HAP-1 (cell line): ENCODE data around the gene CAPN9.
"Not testable (repeated sequence)": the region's sequence is repeated elsewhere in the genome, so short reads cannot be mapped to it uniquely, and the experiment has no call there.

Experiments used
- DNase-seq, 2 experiments: peaks; one replicate each; pipeline ENCODE4 v3.0.0-alpha.2; 2016 to 2020; ENCODE audit warnings: low spot score in 2 of 2
- H3K27me3 ChIP-seq: fragments of 250-450 bp; sonication (Bioruptor Pico); 2 replicates; pipeline ENCODE4 v1.5.1; 2020; ENCODE audit warnings: low read depth, mild to moderate bottlenecking, moderate library complexity
- H3K36me3 ChIP-seq: fragments of 250-450 bp; sonication (Bioruptor Pico); replicated peaks from 2 replicates; pipeline ENCODE4 v1.5.1; 2020; ENCODE audit warnings: mild to moderate bottlenecking
- H3K4me1 ChIP-seq: fragments of 250-450 bp; sonication (Bioruptor Pico); 2 replicates; pipeline ENCODE4 v1.5.1; 2020; ENCODE audit warnings: mild to moderate bottlenecking
- H3K4me3 ChIP-seq: fragments of 250-450 bp; sonication (Bioruptor Pico); 2 replicates; pipeline ENCODE4 v1.5.1; 2020; ENCODE audit warnings: mild to moderate bottlenecking, moderate library complexity
- H3K9me3 ChIP-seq: fragments of 250-450 bp; sonication (Bioruptor Pico); 2 replicates; pipeline ENCODE4 v1.5.1; 2020; ENCODE audit warnings: mild to moderate bottlenecking, moderate library complexity
- in situ Hi-C: fragments of 300-500 bp; cut with MboI; formaldehyde crosslinking; loops from 3 replicates; pipeline ENCODE4 v1.14.3; 2020; ENCODE audit warnings: low sequenced_read_pairs, inconsistent platforms, mixed read lengths

CAPN9 gene

DNA sequence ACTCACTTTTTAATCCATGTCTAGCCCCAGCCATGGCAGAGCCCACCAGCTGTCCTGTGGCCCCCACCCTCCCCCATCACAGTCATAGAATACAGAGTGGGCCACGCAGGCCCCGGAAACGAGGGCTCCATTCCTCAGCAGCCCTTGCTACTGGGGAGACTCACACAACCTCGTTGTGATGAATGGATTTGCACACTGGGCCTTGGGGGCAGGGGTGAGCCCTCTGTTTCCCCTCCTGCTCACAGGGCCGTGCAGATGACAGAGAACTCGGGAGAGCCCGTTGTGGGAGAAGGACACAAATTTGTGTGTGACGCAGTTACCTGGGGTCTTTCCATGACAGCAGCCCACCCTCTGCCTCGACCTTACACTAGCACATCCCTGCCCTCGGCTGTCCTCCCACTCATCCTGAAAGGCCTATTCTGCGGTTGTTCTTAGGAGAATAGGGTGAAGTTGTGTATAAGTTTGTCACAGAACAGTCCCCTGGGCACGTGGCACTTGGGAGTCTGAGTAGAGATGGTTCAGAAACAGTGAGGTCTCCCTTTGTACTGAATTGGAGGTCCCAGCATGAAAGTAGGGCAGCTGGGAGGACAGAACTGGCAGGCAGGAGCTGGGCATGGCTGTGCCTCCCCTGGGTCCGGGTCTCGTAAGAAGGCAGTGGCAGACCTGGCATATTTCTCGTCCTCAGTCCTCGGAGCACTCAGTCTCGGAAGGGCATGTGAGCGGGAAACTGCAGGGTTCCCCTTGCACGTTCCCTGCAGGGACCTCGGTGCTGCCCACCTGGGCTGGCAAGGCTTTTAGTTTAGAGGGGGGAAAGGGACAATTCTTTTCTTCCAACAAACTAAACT lies 40.1 kb upstream of the CAPN9 start:
- no peaks in the 10 kb centered on the region for H3K9me3 ChIP-seq
- no peaks in the 10 kb centered on the region for H3K4me1 ChIP-seq
- in situ Hi-C loops = no loop called here
- DNase-seq = no peak
- no peaks in the 10 kb centered on the region for H3K27me3 ChIP-seq
- no peak overlapping the region for H3K4me3 ChIP-seq
- no peaks in the 10 kb centered on the region for H3K36me3 ChIP-seq

GRCh38 chr1:230707732-230708630 lies 39.2 kb upstream of the CAPN9 start:
- DNase-seq = no peak
- in situ Hi-C loops = no loop called here

GRCh38 chr1:230708631-230709580 lies 38.3 kb upstream of the CAPN9 start:
- DNase-seq = peak in 1 of 2 experiments; percentile 27
- no peaks in the 10 kb centered on the region for H3K36me3 ChIP-seq
- no peaks in the 10 kb centered on the region for H3K4me1 ChIP-seq
- H3K27me3 ChIP-seq = no peaks in the 10 kb centered on the region
- no peaks in the 10 kb centered on the region for H3K9me3 ChIP-seq
- H3K4me3 ChIP-seq = no peak overlapping the region
- in situ Hi-C loops = no loop called here

More at GRCh38 chr1:230707732-230708630, 39.2 kb upstream of the CAPN9 start:
- Histone ChIP-seq H3K36me3 (no peaks in the 10 kb centered on the region), H3K4me3 (no peak overlapping the region), H3K4me1 (no peaks in the 10 kb centered on the region), H3K9me3 (no peaks in the 10 kb centered on the region), H3K27me3 (no peaks in the 10 kb centered on the region)

DNA sequence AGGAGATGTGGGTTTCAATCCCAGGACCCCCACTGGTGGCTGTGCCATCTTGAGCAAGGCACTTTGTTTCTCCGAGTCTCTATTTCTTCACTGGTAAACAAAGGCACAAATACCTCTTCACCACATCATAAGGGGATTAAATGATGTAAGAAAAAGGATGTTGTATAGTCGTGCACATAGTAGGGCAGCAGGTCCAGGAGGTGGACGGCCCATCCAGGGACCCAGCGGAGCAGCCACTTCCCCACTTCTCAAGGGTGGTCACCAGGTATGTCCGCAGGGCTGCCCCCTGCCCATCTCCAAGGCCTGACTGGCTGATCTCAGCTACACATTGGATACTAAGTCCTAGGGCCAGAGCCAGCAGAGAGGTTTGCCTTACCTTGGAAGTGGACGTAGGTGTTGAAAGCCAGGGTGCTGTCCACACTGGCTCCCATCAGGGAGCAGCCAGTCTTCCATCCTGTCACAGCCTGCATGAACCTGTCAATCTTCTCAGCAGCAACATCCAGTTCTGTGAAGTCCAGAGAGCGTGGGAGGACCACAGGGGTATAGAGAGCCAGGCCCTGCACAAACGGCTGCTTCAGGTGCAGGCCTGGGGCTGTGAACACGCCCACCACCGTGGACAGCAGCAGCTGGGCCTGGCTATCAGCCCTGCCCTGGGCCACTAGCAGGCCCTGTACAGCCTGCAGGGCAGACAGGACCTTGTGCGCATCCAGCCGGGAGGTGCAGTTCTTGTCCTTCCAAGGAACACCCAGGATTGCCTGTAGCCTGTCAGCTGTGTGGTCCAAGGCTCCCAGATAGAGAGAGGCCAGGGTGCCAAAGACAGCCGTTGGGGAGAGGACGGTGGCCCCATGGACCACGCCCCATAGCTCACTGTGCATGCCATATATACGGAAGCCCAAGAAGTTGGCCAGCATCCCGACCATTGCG lies 37.3 kb upstream of the CAPN9 start:
- Histone ChIP-seq H3K4me1 (no peaks in the 10 kb centered on the region), H3K36me3 (no peaks in the 10 kb centered on the region)

GRCh38 chr1:230710543-230710904 lies 36.7 kb upstream of the CAPN9 start:
- Histone ChIP-seq H3K4me3 (no peak overlapping the region), H3K36me3 (no peaks in the 10 kb centered on the region), H3K4me1 (no peaks in the 10 kb centered on the region), H3K9me3 (no peaks in the 10 kb centered on the region), H3K27me3 (no peaks in the 10 kb centered on the region)
- in situ Hi-C loops = no loop called here
- no peak for DNase-seq

More for the DNA sequence above, 37.3 kb upstream of the CAPN9 start:
- Histone ChIP-seq H3K27me3 (no peaks in the 10 kb centered on the region), H3K4me3 (no peak overlapping the region), H3K9me3 (no peaks in the 10 kb centered on the region)
- no peak for DNase-seq
- in situ Hi-C loops = no loop called here

DNA sequence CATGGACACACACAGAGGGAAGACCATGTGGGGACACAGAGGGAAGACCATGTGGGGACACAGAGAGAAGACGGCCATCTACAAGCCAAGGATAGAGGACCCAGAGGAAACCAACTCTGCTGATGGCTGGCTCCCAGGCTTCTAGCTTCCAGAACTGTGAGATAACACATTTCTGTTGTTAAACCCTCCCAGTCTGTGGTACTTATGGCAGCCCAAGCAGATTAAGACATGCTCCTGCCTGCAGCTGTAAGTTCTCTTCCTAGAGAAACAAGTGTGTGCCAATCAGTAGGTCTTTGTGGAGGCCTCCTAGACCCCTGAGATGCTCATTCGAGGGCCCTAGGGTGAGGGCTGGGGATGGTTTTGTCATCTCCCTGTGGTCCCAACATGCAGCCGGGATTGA lies 35.9 kb upstream of the CAPN9 start:
- no peak overlapping the region for H3K4me3 ChIP-seq
- H3K4me1 ChIP-seq = no peaks in the 10 kb centered on the region
- in situ Hi-C loops = no loop called here
- H3K36me3 ChIP-seq = no peaks in the 10 kb centered on the region
- no peaks in the 10 kb centered on the region for H3K9me3 ChIP-seq
- no peak for DNase-seq
- no peaks in the 10 kb centered on the region for H3K27me3 ChIP-seq

DNA sequence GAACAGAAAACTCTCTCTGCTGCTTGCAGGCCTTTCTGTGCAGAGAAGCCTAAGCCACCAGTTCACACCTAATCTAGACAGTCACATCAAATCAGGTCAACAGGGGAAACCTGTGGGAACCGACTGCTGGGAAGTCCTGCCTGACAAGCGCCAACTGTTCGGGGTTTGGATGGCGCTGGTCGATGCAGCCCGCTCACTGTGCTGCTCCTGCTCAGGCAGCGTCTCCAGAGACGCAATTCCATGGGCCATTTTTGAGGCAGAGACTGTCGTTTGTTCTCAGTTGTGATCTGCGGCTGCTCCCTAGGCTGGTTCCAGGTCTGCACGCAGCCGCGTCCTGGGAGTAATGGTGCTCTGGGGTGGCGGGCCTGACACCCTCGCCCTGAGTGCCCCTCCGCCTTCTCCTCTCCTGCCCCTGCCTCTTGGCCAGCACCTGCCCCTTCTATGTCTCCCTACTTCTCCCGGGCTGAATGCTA lies 34.7 kb upstream of the CAPN9 start:
- Histone ChIP-seq H3K9me3 (no peaks in the 10 kb centered on the region), H3K27me3 (no peaks in the 10 kb centered on the region), H3K4me3 (no peak overlapping the region), H3K36me3 (no peaks in the 10 kb centered on the region), H3K4me1 (no peaks in the 10 kb centered on the region)
- DNase-seq = no peak
- in situ Hi-C loops = no loop called here

DNA sequence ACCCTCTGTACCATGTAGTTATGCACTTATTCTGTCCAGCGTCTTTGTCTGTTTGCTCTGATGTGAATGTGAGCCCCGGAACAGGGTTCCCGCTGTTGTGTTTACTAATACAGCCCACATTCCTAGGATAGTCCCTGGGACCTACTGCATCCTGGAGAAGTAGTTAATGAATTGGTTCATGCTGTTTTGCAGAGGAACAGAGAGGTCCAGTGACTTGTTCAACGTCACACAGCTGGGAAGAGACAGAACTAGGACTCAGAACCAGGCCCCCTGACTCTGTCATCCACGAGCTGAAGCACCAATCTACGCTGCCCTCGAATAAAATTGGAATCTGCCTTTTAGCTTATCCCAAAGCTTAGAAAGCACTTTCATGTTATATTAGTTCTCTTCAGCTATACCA lies 34.0 kb upstream of the CAPN9 start:
- no peak for DNase-seq
- H3K36me3 ChIP-seq = no peaks in the 10 kb centered on the region
- no peaks in the 10 kb centered on the region for H3K4me1 ChIP-seq
- no peaks in the 10 kb centered on the region for H3K9me3 ChIP-seq
- H3K27me3 ChIP-seq = no peaks in the 10 kb centered on the region
- H3K4me3 ChIP-seq = no peak overlapping the region
- in situ Hi-C loops = no loop called here

DNA sequence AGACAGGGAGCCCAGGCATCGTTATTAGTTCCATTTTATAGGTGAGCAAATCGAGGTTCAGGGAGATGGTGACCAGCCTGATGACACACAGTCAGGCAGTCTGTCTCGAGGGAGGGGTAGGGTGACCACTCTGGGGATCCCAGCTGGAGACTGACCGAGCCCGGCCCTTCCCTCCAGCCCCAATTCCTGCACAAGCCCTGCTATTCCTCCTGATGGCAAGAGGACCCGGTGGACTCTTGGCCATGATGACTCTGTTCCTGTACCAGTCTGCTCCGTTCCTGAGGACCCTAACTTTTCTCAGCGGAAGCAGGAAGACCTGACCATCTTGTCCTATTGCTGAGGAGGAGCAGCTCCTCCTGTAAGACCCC lies 33.7 kb upstream of the CAPN9 start:
- H3K27me3 ChIP-seq = no peaks in the 10 kb centered on the region
- H3K36me3 ChIP-seq = no peaks in the 10 kb centered on the region
- H3K4me3 ChIP-seq = no peak overlapping the region
- no peak for DNase-seq
- no peaks in the 10 kb centered on the region for H3K4me1 ChIP-seq
- H3K9me3 ChIP-seq = no peaks in the 10 kb centered on the region
- in situ Hi-C loops = no loop called here

DNA sequence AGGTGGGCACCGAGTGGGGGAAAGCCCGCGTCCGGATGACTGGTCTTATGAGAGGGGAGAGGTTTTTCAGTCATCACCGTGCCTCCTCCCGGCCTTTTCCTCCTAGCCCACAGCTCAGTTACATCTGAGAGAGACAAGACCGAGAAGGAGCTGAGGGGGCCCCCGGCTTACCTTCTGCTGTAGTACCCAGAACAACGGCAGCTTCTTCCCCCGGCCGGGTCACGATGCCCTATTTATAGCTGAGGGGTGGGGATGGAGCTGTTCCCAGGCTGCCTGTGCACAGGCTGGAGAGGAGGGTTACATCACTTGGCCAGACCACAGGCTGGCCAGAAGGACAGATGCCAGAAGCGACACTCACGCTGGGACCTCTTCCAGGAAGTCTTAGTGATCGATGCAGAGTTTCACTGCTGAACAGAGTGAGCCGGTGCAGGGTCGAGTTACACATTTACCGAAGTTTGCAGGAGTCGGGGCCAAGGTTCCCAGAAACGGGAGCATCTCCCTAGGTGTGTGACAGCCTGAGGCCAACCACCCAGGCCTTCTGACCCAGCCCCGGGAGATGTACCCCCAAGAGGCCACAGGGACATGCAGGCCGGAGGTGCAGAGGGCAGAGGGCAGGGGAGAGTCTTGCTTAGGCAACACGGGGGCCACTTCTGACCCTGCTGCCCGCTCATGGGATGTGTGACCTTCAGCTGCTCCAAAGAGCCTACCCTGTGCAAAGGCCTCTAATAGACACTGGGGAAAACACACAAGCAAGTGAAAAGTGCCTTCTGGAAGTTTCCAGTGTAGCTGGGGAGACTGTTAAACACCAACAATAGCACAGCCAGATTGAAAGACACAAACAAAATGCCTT lies 33.0 kb upstream of the CAPN9 start, which contains the start of gene AGT:
TSS of gene AGT (minus strand) at position 208 of the 850 bp plus-strand sequence. CDS start 3,299 bp downstream, outside the sequence.
- no peaks in the 10 kb centered on the region for H3K9me3 ChIP-seq
- in situ Hi-C loops = no loop called here
- H3K4me1 ChIP-seq = no peaks in the 10 kb centered on the region
- DNase-seq = no peak
- no peaks in the 10 kb centered on the region for H3K36me3 ChIP-seq
- H3K4me3 ChIP-seq = no peak within 1 kb of the TSS
- no peaks in the 10 kb centered on the region for H3K27me3 ChIP-seq

DNA sequence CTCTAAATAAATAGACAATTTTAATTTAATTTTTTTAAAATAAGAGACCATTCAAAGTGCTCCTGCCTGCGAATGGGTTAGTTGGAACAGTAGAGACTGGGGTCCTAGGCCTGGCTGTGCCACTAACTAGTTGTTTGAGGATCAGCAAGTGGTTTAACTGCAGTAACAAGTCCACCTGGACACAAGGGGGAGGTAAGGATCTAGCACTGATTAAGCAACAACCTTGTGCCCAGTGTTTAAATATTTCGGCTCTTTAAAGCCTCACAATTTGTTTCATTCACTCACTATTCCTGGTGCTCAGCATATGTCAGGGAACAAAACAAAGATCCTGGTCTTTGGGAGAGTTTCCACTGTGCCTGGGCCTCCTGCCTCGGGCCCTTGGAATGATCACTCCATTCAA lies 31.7 kb upstream of the CAPN9 start:
- H3K4me3 ChIP-seq = no peak overlapping the region
- no peaks in the 10 kb centered on the region for H3K9me3 ChIP-seq
- H3K36me3 ChIP-seq = no peaks in the 10 kb centered on the region
- no peak for DNase-seq
- H3K27me3 ChIP-seq = no peaks in the 10 kb centered on the region
- in situ Hi-C loops = no loop called here
- H3K4me1 ChIP-seq = no peaks in the 10 kb centered on the region

- in situ Hi-C loops, H3K9me3 ChIP-seq, DNase-seq, H3K27me3 ChIP-seq, H3K36me3 ChIP-seq, H3K4me1 ChIP-seq, H3K4me3 ChIP-seq: not testable (repeated sequence)
Observed at GRCh38 chr1:230716453-230716852, 30.7 kb upstream of the CAPN9 start.
